DOHH2 (cell line): Measurements from ENCODE around the gene CNKSR2.

Experiments used
- H3F3A ChIP-seq: fragments of 200-600 bp; sonication (generic), shearing (Covaris generic); 2 replicates; pipeline ENCODE4 v1.6.0; 2016; ENCODE audit warnings: antibody characterized with exemption, mild to moderate bottlenecking; ENCODE audit not compliant: control insufficient read depth, insufficient read depth
- H3K27ac ChIP-seq: fragments of 200-600 bp; sonication (generic); 2 replicates; pipeline ENCODE4 v1.5.1; 2014; ENCODE audit warnings: low read depth, mild to moderate bottlenecking, low read length, moderate library complexity
- H3K27me3 ChIP-seq: fragments of 200-600 bp; sonication (generic); 2 replicates; pipeline ENCODE4 v1.6.1; 2014; ENCODE audit warnings: mild to moderate bottlenecking, low read length, mixed read lengths; ENCODE audit not compliant: control insufficient read depth
- H3K36me3 ChIP-seq: fragments of 200-600 bp; sonication (generic); 2 replicates; pipeline ENCODE4 v1.6.1; 2014; ENCODE audit warnings: mild to moderate bottlenecking, low read length, moderate library complexity, mixed read lengths; ENCODE audit not compliant: control insufficient read depth
- H3K4me1 ChIP-seq: fragments of 200-600 bp; sonication (generic); 2 replicates; pipeline ENCODE4 v1.6.1; 2014; ENCODE audit warnings: mild to moderate bottlenecking, low read length, mixed read lengths; ENCODE audit not compliant: control insufficient read depth
- H3K4me2 ChIP-seq: fragments of 200-600 bp; sonication (generic); 2 replicates; pipeline ENCODE4 v1.6.0; 2014; ENCODE audit warnings: mild to moderate bottlenecking, low read length, moderate library complexity
- H3K4me3 ChIP-seq: fragments of 200-600 bp; sonication (generic); 2 replicates; pipeline ENCODE4 v1.5.1; 2014; ENCODE audit warnings: mild to moderate bottlenecking, low read length, mixed read lengths
- H3K79me2 ChIP-seq: fragments of 200-600 bp; sonication (generic); 2 replicates; pipeline ENCODE4 v1.6.1; 2014; ENCODE audit warnings: mild to moderate bottlenecking, low read length, mixed read lengths; ENCODE audit not compliant: control insufficient read depth
- H3K9me2 ChIP-seq: fragments of 200-600 bp; sonication (generic); replicated peaks from 2 replicates; pipeline ENCODE4 v1.6.1; 2014; ENCODE audit warnings: mild to moderate bottlenecking, low read length, mixed read lengths; ENCODE audit not compliant: control insufficient read depth
- H3K9me3 ChIP-seq: fragments of 200-600 bp; sonication (generic); 2 replicates; pipeline ENCODE4 v1.6.1; 2014; ENCODE audit warnings: antibody characterized with exemption, low read length, mixed read lengths; ENCODE audit not compliant: control insufficient read depth, insufficient read depth
- H4K20me1 ChIP-seq: fragments of 200-600 bp; sonication (generic); 2 replicates; pipeline ENCODE4 v1.6.0; 2014; ENCODE audit warnings: low read depth, mild to moderate bottlenecking, antibody characterized with exemption, low read length, moderate library complexity; ENCODE audit not compliant: control insufficient read depth, insufficient read depth
- EZH2phosphoT487 ChIP-seq: fragments of 200-600 bp; sonication (generic); IDR thresholded peaks from 2 replicates; pipeline ENCODE4 v1.6.1; 2017; ENCODE audit warnings: borderline replicate concordance, mild to moderate bottlenecking, antibody characterized with exemption, low read length, moderate library complexity, mixed read lengths
- TF ChIP-seq, protein P1 (sequence below): fragments of 200-600 bp; sonication (generic); IDR thresholded peaks from one replicate; pipeline ENCODE4 v1.5.1; 2014; ENCODE audit warnings: antibody characterized with exemption, mild to moderate bottlenecking, low read depth, low read length; ENCODE audit not compliant: poor library complexity, severe bottlenecking

Gene CNKSR2

GRCh38 chrX:21655901-21656586 is 281.8 kb downstream of the CNKSR2 start:
- no peak overlapping the region for H3K27ac ChIP-seq
- H3K4me1 ChIP-seq: no peaks in the 10 kb centered on the region
- no peak overlapping the region for H3K4me3 ChIP-seq
- H4K20me1 ChIP-seq: no peaks in the 10 kb centered on the region
- H3K79me2 ChIP-seq: no peaks in the 10 kb centered on the region
- no peaks in the 10 kb centered on the region for H3F3A ChIP-seq
- H3K36me3 ChIP-seq: no peaks in the 10 kb centered on the region
- H3K9me3 ChIP-seq: no peaks in the 10 kb centered on the region
- no peak overlapping the region for H3K4me2 ChIP-seq
- no peaks in the 10 kb centered on the region for H3K9me2 ChIP-seq
- H3K27me3 ChIP-seq: no peaks in the 10 kb centered on the region
- no peak for TF ChIP-seq EZH2phosphoT487
- TF ChIP-seq, protein P1, sequence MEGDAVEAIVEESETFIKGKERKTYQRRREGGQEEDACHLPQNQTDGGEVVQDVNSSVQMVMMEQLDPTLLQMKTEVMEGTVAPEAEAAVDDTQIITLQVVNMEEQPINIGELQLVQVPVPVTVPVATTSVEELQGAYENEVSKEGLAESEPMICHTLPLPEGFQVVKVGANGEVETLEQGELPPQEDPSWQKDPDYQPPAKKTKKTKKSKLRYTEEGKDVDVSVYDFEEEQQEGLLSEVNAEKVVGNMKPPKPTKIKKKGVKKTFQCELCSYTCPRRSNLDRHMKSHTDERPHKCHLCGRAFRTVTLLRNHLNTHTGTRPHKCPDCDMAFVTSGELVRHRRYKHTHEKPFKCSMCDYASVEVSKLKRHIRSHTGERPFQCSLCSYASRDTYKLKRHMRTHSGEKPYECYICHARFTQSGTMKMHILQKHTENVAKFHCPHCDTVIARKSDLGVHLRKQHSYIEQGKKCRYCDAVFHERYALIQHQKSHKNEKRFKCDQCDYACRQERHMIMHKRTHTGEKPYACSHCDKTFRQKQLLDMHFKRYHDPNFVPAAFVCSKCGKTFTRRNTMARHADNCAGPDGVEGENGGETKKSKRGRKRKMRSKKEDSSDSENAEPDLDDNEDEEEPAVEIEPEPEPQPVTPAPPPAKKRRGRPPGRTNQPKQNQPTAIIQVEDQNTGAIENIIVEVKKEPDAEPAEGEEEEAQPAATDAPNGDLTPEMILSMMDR: no peak

DNA sequence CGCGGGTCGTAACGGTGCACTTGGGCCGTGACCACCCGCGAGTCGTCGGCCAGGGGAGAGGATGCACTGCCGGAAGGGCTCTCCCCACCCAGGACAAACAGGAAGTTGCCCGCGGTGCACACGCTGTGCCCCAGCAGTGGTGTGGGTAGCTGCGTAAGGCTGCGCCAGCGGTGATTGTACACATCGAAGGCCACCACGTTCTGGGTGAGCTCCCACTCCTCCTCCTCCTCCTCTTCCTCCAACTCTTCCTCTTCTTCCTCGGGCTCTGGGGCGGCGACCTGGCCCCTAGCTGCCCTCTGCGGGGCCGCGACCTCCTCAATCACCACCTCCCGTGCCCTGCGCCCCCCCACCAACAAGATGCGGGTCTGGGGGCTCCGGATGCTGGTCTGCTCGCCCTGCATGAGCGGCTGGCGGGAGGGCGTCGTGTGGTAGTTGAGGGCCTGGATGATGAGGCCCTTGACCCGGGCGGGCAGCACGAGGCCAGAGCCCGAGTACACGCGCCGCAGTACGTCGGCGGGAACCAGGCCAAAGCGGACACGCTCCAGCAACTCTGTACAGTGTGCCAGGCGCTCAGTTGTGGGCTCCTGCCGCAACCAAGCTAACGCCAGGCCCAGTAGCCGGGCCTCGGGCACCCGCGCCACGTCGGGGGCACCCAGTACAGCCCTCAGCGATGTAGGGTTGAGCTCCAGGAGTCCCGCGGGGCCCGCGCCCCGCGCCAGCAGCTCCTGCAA is 282.5 kb downstream of the CNKSR2 start:
- no peak overlapping the region for H3K4me3 ChIP-seq
- no peaks in the 10 kb centered on the region for H3K4me1 ChIP-seq
- no peak overlapping the region for H3K4me2 ChIP-seq
- H3K36me3 ChIP-seq: no peaks in the 10 kb centered on the region
- no peaks in the 10 kb centered on the region for H4K20me1 ChIP-seq
- no peaks in the 10 kb centered on the region for H3K9me2 ChIP-seq
- no peak overlapping the region for H3K27ac ChIP-seq
- TF ChIP-seq, protein P1: no peak
- TF ChIP-seq EZH2phosphoT487: no peak
- H3K79me2 ChIP-seq: no peaks in the 10 kb centered on the region
- H3K9me3 ChIP-seq: no peaks in the 10 kb centered on the region
- no peaks in the 10 kb centered on the region for H3F3A ChIP-seq
- no peaks in the 10 kb centered on the region for H3K27me3 ChIP-seq

DNA sequence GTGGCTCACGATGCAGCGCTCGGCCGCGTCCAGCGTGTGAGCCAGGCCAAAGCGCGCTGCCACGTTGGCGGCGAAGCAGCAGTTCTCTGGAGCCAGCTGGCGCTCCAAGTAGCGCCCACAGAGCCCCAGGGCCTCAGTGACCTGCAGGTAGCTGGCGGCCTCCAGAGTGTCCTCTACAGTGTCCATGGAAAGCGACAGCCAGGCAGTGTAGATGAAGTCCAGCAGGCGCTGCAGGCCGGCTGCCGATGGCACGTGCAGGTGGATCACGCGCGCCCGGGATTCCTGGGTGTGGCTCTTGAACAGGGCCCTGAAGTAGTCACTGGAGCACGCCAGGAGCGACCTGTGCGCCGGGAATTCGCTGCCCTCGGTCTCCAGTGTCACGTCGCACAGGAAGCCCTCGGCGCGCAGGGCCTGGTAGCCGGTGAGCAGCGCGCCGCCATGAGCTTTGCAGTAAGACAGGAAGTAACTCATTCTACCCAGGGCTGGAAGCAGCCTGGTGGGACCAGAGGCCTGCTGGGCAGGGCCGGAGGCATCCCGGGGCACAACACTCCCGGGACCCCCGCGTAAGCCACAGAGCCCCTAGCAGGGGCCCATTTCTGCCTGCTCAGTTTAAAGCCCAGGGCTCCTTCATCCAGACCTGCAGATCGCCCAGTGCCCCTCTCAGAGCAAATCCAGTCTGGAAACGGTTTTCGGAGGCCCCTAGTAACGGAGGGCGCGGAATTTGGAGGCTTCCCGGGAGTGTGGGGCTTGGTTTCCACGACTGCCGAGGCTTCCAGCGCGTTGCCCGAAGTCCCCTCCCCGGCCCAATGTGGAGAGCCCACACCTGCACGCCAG is 283.3 kb downstream of the CNKSR2 start:
- Histone ChIP-seq H3F3A (no peaks in the 10 kb centered on the region), H3K9me2 (no peaks in the 10 kb centered on the region), H3K27ac (no peak overlapping the region), H3K9me3 (no peaks in the 10 kb centered on the region), H3K27me3 (no peaks in the 10 kb centered on the region), H4K20me1 (no peaks in the 10 kb centered on the region), H3K79me2 (no peaks in the 10 kb centered on the region), H3K4me1 (no peaks in the 10 kb centered on the region), H3K36me3 (no peaks in the 10 kb centered on the region), H3K4me3 (no peak overlapping the region), H3K4me2 (no peak overlapping the region)
- TF ChIP-seq EZH2phosphoT487: no peak
- TF ChIP-seq, protein P1: no peak
